Endodermal cell (in vitro differentiated cells): ENCODE results near the gene ELMO1. TPM values are rescaled to one million over a fixed set of nuclear protein-coding genes. Genes with fewer than 3 reads are reported as not detected.
A peak's percentile ranks its signal among the peaks of the same experiment; 100 is the strongest.

Experiments
- DNase-seq: peaks from one replicate; pipeline ENCODE4 v3.0.0-alpha.2; 2017
- H3K27ac ChIP-seq: 2 replicates; pipeline ENCODE4 v1.5.1; 2013; ENCODE audit warnings: mild to moderate bottlenecking, low read depth, low read length, moderate library complexity
- H3K27me3 ChIP-seq: 2 replicates; pipeline ENCODE4 v1.6.1; 2013; ENCODE audit warnings: mild to moderate bottlenecking, low read length, moderate library complexity; ENCODE audit not compliant: insufficient read depth, control insufficient read depth, poor library complexity, severe bottlenecking
- H3K36me3 ChIP-seq: 2 replicates; pipeline ENCODE4 v1.7.0; 2013; ENCODE audit warnings: mild to moderate bottlenecking, low read length, moderate library complexity; ENCODE audit not compliant: control insufficient read depth, insufficient read depth
- H3K4me1 ChIP-seq: one replicate; pipeline ENCODE4 v1.7.0; 2013; ENCODE audit warnings: low read length; ENCODE audit not compliant: control insufficient read depth, insufficient read depth
- H3K4me3 ChIP-seq: 2 replicates; pipeline ENCODE4 v1.5.1; 2013; ENCODE audit warnings: mild to moderate bottlenecking, low read length, moderate library complexity
- H3K9ac ChIP-seq: 2 replicates; pipeline ENCODE4 v1.6.1; 2013; ENCODE audit warnings: mild to moderate bottlenecking, low read length, moderate library complexity; ENCODE audit not compliant: poor library complexity, severe bottlenecking; ENCODE audit errors: extremely low read depth
- H3K9me3 ChIP-seq: 2 replicates; pipeline ENCODE4 v1.6.1; 2013; ENCODE audit warnings: mild to moderate bottlenecking, low read length, moderate library complexity; ENCODE audit not compliant: control insufficient read depth
- H3K27ac Mint-ChIP-seq: 2 replicates; pipeline ENCODE4 v1.8.0; 2020; ENCODE audit warnings: mixed read lengths
- H3K27me3 Mint-ChIP-seq: 2 replicates; pipeline ENCODE4 v1.8.0; 2021; ENCODE audit warnings: mild to moderate bottlenecking, mixed read lengths; ENCODE audit not compliant: insufficient read depth
- H3K36me3 Mint-ChIP-seq: 2 replicates; pipeline ENCODE4 v1.8.0; 2020; ENCODE audit warnings: low read depth, mixed read lengths
- H3K4me1 Mint-ChIP-seq: 2 replicates; pipeline ENCODE4 v1.8.0; 2020; ENCODE audit warnings: mixed read lengths
- H3K4me3 Mint-ChIP-seq: 2 replicates; pipeline ENCODE4 v1.8.0; 2020; ENCODE audit warnings: mild to moderate bottlenecking, moderate library complexity, mixed read lengths
- H3K9me3 Mint-ChIP-seq: 2 replicates; pipeline ENCODE4 v1.8.0; 2020; ENCODE audit warnings: mild to moderate bottlenecking, mixed read lengths
- CTCF ChIP-seq: fragments of 200-600 bp; sonication (generic); conservative IDR thresholded peaks from 2 replicates; pipeline ENCODE4 v1.5.0; 2021; ENCODE audit warnings: antibody characterized with exemption, mild to moderate bottlenecking
- WGBS, 2 experiments: methylation state at CpG; one replicate each; pipeline versions ENCODE4 v1.1.5 to v1.1.7; 2013; ENCODE audit warnings: missing lambda C conversion rate in 2 of 2, mixed read lengths in 1 of 2; ENCODE audit not compliant: insufficient coverage in 1 of 2, insufficient read length in 1 of 2; 5-methylcytosine and 5-hydroxymethylcytosine counted together
- total RNA-seq, 2 donors: library from RNA; stranded (reverse); fragmentation: NEBNext Ultra II Directional in 1 of 2; extraction: Animal tissue kit (Norgen Biotek cat#: 25700) in 1 of 2; gene quantifications; 2 replicates in 1 of 2; 3 replicates in 1 of 2; pipeline ENCODE4 v1.2.1, GENCODE V29; 2021

The ELMO1 gene
- total RNA-seq, 2 donors from 2014 or later, result 120 to 131 TPM

GRCh38 chr7:37061849-37062559 is 386.7 kb downstream of the ELMO1 start:
- no peak overlapping the region for H3K27ac Mint-ChIP-seq
- peaks cover 13% of the 10 kb centered on the region for H3K9me3 ChIP-seq
- no peaks in the 10 kb centered on the region for H3K36me3 ChIP-seq
- no peak overlapping the region for H3K4me3 ChIP-seq
- no peaks in the 10 kb centered on the region for H3K27me3 Mint-ChIP-seq
- no peaks in the 10 kb centered on the region for H3K27me3 ChIP-seq
- H3K4me3 Mint-ChIP-seq, result no peak overlapping the region
- TF ChIP-seq CTCF, result no peak
- H3K9me3 Mint-ChIP-seq, result peaks cover 5% of the 10 kb centered on the region
- H3K4me1 Mint-ChIP-seq, result no peaks in the 10 kb centered on the region
- peaks cover 21% of the 10 kb centered on the region for H3K36me3 Mint-ChIP-seq
- no peaks in the 10 kb centered on the region for H3K4me1 ChIP-seq
- 40 to 93% methylated on average over 1 to 5 of the region's 5 CpGs for WGBS, 2 experiments
- H3K9ac ChIP-seq, result no peak overlapping the region
- no peak for DNase-seq
- no peak overlapping the region for H3K27ac ChIP-seq

- no peaks in the 10 kb centered on the region for H3K36me3 ChIP-seq
- peaks cover 5% of the 10 kb centered on the region for H3K9me3 Mint-ChIP-seq
- peaks cover 13% of the 10 kb centered on the region for H3K9me3 ChIP-seq
- no peaks in the 10 kb centered on the region for H3K4me1 Mint-ChIP-seq
- no peak overlapping the region for H3K4me3 Mint-ChIP-seq
- DNase-seq, result no peak
- H3K36me3 Mint-ChIP-seq, result peaks cover 19% of the 10 kb centered on the region
- H3K27ac Mint-ChIP-seq, result no peak overlapping the region
- H3K27ac ChIP-seq, result no peak overlapping the region
- no peak overlapping the region for H3K9ac ChIP-seq
- H3K4me1 ChIP-seq, result no peaks in the 10 kb centered on the region
- H3K27me3 ChIP-seq, result no peaks in the 10 kb centered on the region
- no peak for TF ChIP-seq CTCF
- H3K4me3 ChIP-seq, result no peak overlapping the region
- no peaks in the 10 kb centered on the region for H3K27me3 Mint-ChIP-seq
- whole genome bisulfite sequencing, 2 experiments, result 79 to 89% methylated on average over 2 to 4 of the region's 4 CpGs
These were observed 392.3 kb downstream of the ELMO1 start for GRCh38 chr7:37056234-37056912.

- peaks cover 10% of the 10 kb centered on the region for H3K9me3 ChIP-seq
These were observed 393.9 kb downstream of the ELMO1 start for GRCh38 chr7:37054624-37055241.

More at GRCh38 chr7:37054624-37055241, 393.9 kb downstream of the ELMO1 start:
- Histone ChIP-seq H3K4me1 (no peaks in the 10 kb centered on the region), H3K27me3 (no peaks in the 10 kb centered on the region), H3K27ac (peak overlapping the region; percentile 64), H3K36me3 (no peaks in the 10 kb centered on the region), H3K9ac (no peak overlapping the region), H3K4me3 (no peak overlapping the region)
- no peak overlapping the region for H3K27ac Mint-ChIP-seq
- WGBS, 2 experiments, result 100% methylated on average over 1 to 2 of the region's 2 CpGs
- H3K4me1 Mint-ChIP-seq, result no peaks in the 10 kb centered on the region
- no peak for TF ChIP-seq CTCF
- H3K4me3 Mint-ChIP-seq, result no peak overlapping the region
- no peak for DNase-seq
- H3K36me3 Mint-ChIP-seq, result peaks cover 8% of the 10 kb centered on the region
- no peaks in the 10 kb centered on the region for H3K27me3 Mint-ChIP-seq
- no peaks in the 10 kb centered on the region for H3K9me3 Mint-ChIP-seq
